ENCODE measurements around the gene LRRC27.
"Not testable (repeated sequence)": the region's sequence is repeated elsewhere in the genome, so short reads cannot be mapped to it uniquely, and the experiment has no call there.

The LRRC27 gene

DNA sequence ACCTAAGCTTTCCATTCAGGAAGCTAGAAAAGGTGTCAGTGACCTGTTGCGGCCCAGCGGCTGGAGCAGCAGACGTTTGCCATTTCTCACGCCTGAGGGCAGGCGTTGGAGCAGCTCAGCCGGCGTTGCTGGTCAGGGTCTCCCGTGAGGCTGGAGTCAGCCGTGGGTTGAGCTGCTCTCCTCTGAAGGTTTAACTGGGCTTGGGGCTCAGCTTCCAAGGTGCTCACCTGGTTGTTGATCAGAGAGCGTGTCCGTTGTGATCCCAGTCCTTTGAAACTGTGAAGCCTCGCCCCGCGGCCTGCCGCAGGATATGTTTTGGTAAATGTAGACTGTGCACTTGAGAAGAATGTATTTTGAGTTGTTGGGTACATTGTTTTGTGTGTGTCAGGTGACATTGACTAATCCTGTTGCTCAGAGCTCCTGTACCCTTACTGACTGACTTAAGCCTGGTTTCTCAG, 44.4 kb downstream of the LRRC27 start:
- Histone ChIP-seq H3K4me3 (no peak overlapping the region), H3K27ac (no peak overlapping the region)
- no peak for DNase-seq (ENCODE audit: low spot score)

GRCh38 chr10:132377326-132377725, 45.3 kb downstream of the LRRC27 start:
- no peak overlapping the region for H3K4me3 ChIP-seq
- TF ChIP-seq, protein P1, sequence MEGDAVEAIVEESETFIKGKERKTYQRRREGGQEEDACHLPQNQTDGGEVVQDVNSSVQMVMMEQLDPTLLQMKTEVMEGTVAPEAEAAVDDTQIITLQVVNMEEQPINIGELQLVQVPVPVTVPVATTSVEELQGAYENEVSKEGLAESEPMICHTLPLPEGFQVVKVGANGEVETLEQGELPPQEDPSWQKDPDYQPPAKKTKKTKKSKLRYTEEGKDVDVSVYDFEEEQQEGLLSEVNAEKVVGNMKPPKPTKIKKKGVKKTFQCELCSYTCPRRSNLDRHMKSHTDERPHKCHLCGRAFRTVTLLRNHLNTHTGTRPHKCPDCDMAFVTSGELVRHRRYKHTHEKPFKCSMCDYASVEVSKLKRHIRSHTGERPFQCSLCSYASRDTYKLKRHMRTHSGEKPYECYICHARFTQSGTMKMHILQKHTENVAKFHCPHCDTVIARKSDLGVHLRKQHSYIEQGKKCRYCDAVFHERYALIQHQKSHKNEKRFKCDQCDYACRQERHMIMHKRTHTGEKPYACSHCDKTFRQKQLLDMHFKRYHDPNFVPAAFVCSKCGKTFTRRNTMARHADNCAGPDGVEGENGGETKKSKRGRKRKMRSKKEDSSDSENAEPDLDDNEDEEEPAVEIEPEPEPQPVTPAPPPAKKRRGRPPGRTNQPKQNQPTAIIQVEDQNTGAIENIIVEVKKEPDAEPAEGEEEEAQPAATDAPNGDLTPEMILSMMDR (IDR thresholded peaks at IDR 0.05): no peak
- H3K27ac ChIP-seq: no peak overlapping the region
- no peak for DNase-seq (ENCODE audit: low spot score)

More for the DNA sequence above, 44.4 kb downstream of the LRRC27 start:
- TF ChIP-seq, protein P1 (IDR thresholded peaks at IDR 0.05): no peak

DNA sequence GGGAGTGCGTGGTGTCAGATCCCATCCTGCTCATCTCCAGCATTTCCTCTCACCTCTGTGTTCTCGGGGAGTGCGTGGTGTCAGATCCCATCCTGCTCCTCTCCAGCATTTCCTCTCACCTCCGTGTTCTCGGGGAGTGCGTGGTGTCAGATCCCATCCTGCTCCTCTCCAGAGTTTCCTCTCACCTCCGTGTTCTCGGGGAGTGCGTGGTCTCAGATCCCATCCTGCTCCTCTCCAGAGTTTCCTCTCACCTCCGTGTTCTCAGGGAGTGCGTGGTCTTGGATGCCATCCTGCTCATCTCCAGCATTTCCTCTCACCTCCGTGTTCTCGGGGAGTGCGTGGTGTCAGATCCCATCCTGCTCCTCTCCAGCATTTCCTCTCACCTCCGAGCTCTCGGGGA, 47.0 kb downstream of the LRRC27 start:
- not testable (repeated sequence) for DNase-seq (ENCODE audit: low spot score); H3K27ac ChIP-seq; H3K4me3 ChIP-seq

DNA sequence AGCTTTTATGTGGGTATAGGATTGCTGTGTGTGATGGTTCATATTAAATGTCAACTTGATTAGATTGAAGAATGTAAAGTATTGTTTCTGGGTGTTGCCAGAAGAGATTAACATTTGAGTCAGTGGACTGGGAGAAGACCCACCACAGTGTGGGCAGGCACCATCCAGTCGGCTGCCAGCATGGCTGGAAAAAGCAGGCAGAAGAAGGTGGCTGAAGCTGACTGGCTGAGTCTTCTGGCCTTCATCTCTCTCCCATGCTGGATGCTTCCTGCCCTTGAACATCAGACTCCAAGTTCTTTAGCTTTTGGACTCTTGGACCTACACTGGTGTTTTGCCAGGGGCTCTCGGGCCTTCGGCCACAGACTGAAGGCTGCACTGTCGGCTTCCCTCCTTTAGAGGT, 49.0 kb downstream of the LRRC27 start:
- not testable (repeated sequence) for H3K27ac ChIP-seq; H3K4me3 ChIP-seq; DNase-seq (ENCODE audit: low spot score)

- no peak for DNase-seq (ENCODE audit: low spot score)
- TF ChIP-seq, protein P1 (IDR thresholded peaks at IDR 0.05): no peak
- Histone ChIP-seq H3K27ac (no peak overlapping the region), H3K4me3 (no peak overlapping the region)
Observed at GRCh38 chr10:132381741-132382140, 49.7 kb downstream of the LRRC27 start.

- TF ChIP-seq, protein P1 (IDR thresholded peaks at IDR 0.05): no peak
Observed at GRCh38 chr10:132382231-132382922, 50.4 kb downstream of the LRRC27 start.

DNA sequence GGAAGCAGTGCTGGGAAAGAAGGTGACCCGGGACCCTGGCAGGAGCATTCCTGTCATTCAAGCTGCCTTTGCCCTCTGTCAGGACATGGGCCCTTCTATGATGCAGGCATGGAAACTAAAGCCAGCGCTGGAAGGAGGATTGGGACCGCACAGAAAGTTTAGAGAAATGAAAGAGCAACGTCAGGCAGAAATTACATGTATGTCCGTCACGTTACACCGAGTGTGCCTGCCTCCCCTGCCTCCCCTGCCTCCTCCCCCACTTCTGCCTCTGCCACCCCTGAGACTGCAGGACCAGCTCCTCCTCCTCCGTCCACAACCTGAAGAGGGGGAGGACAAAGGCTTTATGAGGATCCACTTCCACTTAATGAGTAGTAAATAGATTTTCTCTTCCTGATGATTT, 51.1 kb downstream of the LRRC27 start:
- TF ChIP-seq, protein P1 (IDR thresholded peaks at IDR 0.05): no peak
- Histone ChIP-seq H3K27ac (no peak overlapping the region), H3K4me3 (no peak overlapping the region)
- no peak for DNase-seq (ENCODE audit: low spot score)

More at GRCh38 chr10:132382231-132382922, 50.4 kb downstream of the LRRC27 start:
- no peak for DNase-seq (ENCODE audit: low spot score)
- H3K27ac ChIP-seq: no peak overlapping the region
- no peak overlapping the region for H3K4me3 ChIP-seq

- no peak for DNase-seq (ENCODE audit: low spot score)
- no peak overlapping the region for H3K27ac ChIP-seq
- H3K4me3 ChIP-seq: no peak overlapping the region
- TF ChIP-seq, protein P1 (IDR thresholded peaks at IDR 0.05): no peak
Observed at GRCh38 chr10:132383751-132384196, 51.8 kb downstream of the LRRC27 start.

All from coronary artery (tissue), 2 donors.